ENCODE results near the gene RABL2B. TPM values are rescaled to one million over a fixed set of nuclear protein-coding genes. Genes with fewer than 3 reads are reported as not detected.

The RABL2B gene
- polyA plus RNA-seq, 1 donor from 2014 or later = 26.2 TPM

- Histone ChIP-seq H3K4me2 (ENCODE audit: low read length) (no peak overlapping the region), H2AFZ (ENCODE audit: low read depth, low read length) (no peak overlapping the region), H3K9ac (ENCODE audit: low read length) (no peak overlapping the region), H3K9me2 (ENCODE audit: insufficient read depth, low read length) (no peaks in the 10 kb centered on the region), H4K20me1 (ENCODE audit: insufficient read depth) (no peaks in the 10 kb centered on the region), H3K9me3 (ENCODE audit: low read length) (no peaks in the 10 kb centered on the region), H3F3A (ENCODE audit: insufficient read depth, low read length, poor library complexity, severe bottlenecking) (no peaks in the 10 kb centered on the region), H3K27ac (ENCODE audit: low read length) (no peak overlapping the region), H3K36me3 (ENCODE audit: insufficient read depth, low read length) (no peaks in the 10 kb centered on the region), H3K79me2 (replicated peaks; ENCODE audit: insufficient read depth, low read length) (no peaks in the 10 kb centered on the region), H3K4me3 (ENCODE audit: low read length) (no peak overlapping the region), H3K27me3 (ENCODE audit: insufficient read depth, low read depth, low read length) (no peaks in the 10 kb centered on the region)
- TF ChIP-seq RAD21 (conservative IDR thresholded peaks at IDR 0.05) (no peak), POLR2AphosphoS5 (IDR thresholded peaks at IDR 0.05) (no peak), EP300 (conservative IDR thresholded peaks at IDR 0.05; ENCODE audit: poor library complexity, severe bottlenecking) (no peak), SMC3 (conservative IDR thresholded peaks at IDR 0.05; ENCODE audit: poor library complexity) (no peak), CTCF (IDR thresholded peaks at IDR 0.05; ENCODE audit: poor library complexity, severe bottlenecking) (no peak), MXI1 (conservative IDR thresholded peaks at IDR 0.05; ENCODE audit: poor library complexity, severe bottlenecking) (no peak), EZH2 (IDR thresholded peaks at IDR 0.05; ENCODE audit: borderline replicate concordance, insufficient read depth, low read length, poor library complexity, severe bottlenecking) (no peak), TAF1 (IDR thresholded peaks at IDR 0.05; ENCODE audit: low read depth) (no peak)
- TF ChIP-seq, protein P1, sequence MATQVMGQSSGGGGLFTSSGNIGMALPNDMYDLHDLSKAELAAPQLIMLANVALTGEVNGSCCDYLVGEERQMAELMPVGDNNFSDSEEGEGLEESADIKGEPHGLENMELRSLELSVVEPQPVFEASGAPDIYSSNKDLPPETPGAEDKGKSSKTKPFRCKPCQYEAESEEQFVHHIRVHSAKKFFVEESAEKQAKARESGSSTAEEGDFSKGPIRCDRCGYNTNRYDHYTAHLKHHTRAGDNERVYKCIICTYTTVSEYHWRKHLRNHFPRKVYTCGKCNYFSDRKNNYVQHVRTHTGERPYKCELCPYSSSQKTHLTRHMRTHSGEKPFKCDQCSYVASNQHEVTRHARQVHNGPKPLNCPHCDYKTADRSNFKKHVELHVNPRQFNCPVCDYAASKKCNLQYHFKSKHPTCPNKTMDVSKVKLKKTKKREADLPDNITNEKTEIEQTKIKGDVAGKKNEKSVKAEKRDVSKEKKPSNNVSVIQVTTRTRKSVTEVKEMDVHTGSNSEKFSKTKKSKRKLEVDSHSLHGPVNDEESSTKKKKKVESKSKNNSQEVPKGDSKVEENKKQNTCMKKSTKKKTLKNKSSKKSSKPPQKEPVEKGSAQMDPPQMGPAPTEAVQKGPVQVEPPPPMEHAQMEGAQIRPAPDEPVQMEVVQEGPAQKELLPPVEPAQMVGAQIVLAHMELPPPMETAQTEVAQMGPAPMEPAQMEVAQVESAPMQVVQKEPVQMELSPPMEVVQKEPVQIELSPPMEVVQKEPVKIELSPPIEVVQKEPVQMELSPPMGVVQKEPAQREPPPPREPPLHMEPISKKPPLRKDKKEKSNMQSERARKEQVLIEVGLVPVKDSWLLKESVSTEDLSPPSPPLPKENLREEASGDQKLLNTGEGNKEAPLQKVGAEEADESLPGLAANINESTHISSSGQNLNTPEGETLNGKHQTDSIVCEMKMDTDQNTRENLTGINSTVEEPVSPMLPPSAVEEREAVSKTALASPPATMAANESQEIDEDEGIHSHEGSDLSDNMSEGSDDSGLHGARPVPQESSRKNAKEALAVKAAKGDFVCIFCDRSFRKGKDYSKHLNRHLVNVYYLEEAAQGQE (IDR thresholded peaks at IDR 0.05; ENCODE audit: borderline replicate concordance) = no peak
Measured at GRCh38 chr22:50738649-50739227, 44.7 kb downstream of the RABL2B start.

DNA sequence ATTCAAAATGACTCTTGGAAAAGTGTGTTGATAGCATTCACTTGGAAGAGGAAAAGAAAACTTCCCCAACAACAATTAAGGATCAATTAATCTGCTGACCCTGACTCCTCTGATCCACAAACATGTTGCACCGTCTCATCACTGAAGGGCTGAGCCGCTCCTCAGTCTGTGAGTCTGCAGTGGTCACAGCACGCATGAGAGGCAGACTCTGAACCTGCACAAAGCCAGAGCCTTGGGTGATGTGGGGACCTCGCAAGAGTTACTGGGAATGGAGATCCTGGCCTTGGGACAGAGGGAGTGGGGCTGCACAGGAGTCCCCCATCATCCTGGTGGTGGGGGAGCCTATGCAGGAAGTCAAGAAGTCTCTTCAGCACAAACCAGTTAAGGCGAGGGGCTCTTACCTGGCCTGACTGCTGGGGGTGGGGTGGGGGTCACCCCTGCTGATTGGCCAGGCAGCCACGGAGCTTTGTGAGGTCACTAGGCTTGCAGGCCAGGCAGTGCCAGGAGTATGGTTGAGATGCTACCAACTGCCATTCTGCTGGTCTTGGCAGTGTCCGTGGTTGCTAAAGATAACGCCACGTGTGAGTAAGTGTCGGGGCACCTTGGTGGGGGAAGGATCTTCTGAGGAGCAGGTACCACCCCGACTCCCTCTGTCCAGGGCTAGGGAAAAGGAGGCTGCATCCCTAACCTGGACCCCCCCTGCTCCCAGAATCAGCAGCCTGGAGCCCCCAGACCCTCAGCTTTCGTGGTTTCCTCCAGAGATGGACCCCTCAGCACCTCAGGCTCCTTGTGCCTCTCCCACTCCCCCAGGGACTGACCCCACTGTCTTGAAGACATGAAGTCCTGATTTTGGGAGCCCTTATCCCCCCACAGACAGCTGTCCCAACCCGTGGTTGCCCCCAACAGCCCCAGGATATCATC lies 45.4 kb downstream of the RABL2B start, which contains the start of gene ACR:
ACR (plus strand) TSS at position 477 of the 921 bp plus-strand sequence; CDS start at position 509, 32 bp downstream.
- Histone ChIP-seq H2AFZ (ENCODE audit: low read depth, low read length) (no peak within 1 kb of the TSS), H3K4me3 (ENCODE audit: low read length) (no peak within 1 kb of the TSS), H3K4me2 (ENCODE audit: low read length) (no peak within 1 kb of the TSS), H3K9ac (ENCODE audit: low read length) (no peak within 1 kb of the TSS), H3K79me2 (replicated peaks; ENCODE audit: insufficient read depth, low read length) (no peaks in the 10 kb centered on the region), H4K20me1 (ENCODE audit: insufficient read depth) (no peaks in the 10 kb centered on the region), H3K27ac (ENCODE audit: low read length) (no peak within 1 kb of the TSS), H3K27me3 (ENCODE audit: insufficient read depth, low read depth, low read length) (no peaks in the 10 kb centered on the region), H3K9me2 (ENCODE audit: insufficient read depth, low read length) (no peaks in the 10 kb centered on the region), H3K36me3 (ENCODE audit: insufficient read depth, low read length) (no peaks in the 10 kb centered on the region), H3F3A (ENCODE audit: insufficient read depth, low read length, poor library complexity, severe bottlenecking) (no peaks in the 10 kb centered on the region), H3K9me3 (ENCODE audit: low read length) (no peaks in the 10 kb centered on the region)
- TF ChIP-seq EZH2 (IDR thresholded peaks at IDR 0.05; ENCODE audit: borderline replicate concordance, insufficient read depth, low read length, poor library complexity, severe bottlenecking) = no peak
- TF ChIP-seq, protein P1 (IDR thresholded peaks at IDR 0.05; ENCODE audit: borderline replicate concordance) = no peak
- no peak for TF ChIP-seq CTCF (IDR thresholded peaks at IDR 0.05; ENCODE audit: poor library complexity, severe bottlenecking)
- TF ChIP-seq SMC3 (conservative IDR thresholded peaks at IDR 0.05; ENCODE audit: poor library complexity) = no peak
- TF ChIP-seq MXI1 (conservative IDR thresholded peaks at IDR 0.05; ENCODE audit: poor library complexity, severe bottlenecking) = no peak
- no peak for TF ChIP-seq TAF1 (IDR thresholded peaks at IDR 0.05; ENCODE audit: low read depth)
- TF ChIP-seq EP300 (conservative IDR thresholded peaks at IDR 0.05; ENCODE audit: poor library complexity, severe bottlenecking) = no peak
- no peak for TF ChIP-seq RAD21 (conservative IDR thresholded peaks at IDR 0.05)
- no peak for TF ChIP-seq POLR2AphosphoS5 (IDR thresholded peaks at IDR 0.05)

Data from neural cell (in vitro differentiated cells).